Trophoblast cell (in vitro differentiated cells and primary cell): ENCODE measurements around the gene TGFB3.

Experiments
- DNase-seq, 2 donors: peaks; one replicate each; pipeline ENCODE4 v3.0.0-alpha.2; 2016
- H2AFZ ChIP-seq: 2 replicates; pipeline ENCODE4 v1.6.1; 2013; ENCODE audit warnings: low read length, moderate library complexity, mild to moderate bottlenecking; ENCODE audit not compliant: insufficient read depth, poor library complexity
- H2AK5ac ChIP-seq: 2 replicates; pipeline ENCODE4 v1.6.1; 2013; ENCODE audit warnings: mild to moderate bottlenecking, low read length
- H2BK120ac ChIP-seq: 2 replicates; pipeline ENCODE4 v1.6.1; 2013; ENCODE audit warnings: low read length, mild to moderate bottlenecking, moderate library complexity; ENCODE audit not compliant: insufficient read depth, poor library complexity
- H2BK12ac ChIP-seq: 2 replicates; pipeline ENCODE4 v1.6.1; 2013; ENCODE audit warnings: mild to moderate bottlenecking, low read length, moderate library complexity
- H2BK5ac ChIP-seq: 2 replicates; pipeline ENCODE4 v1.6.1; 2013; ENCODE audit warnings: low read length, low read depth, moderate library complexity, mild to moderate bottlenecking; ENCODE audit not compliant: poor library complexity
- H3K14ac ChIP-seq: 2 replicates; pipeline ENCODE4 v1.6.1; 2013; ENCODE audit warnings: mild to moderate bottlenecking, low read length
- H3K18ac ChIP-seq: 2 replicates; pipeline ENCODE4 v1.6.1; 2013; ENCODE audit warnings: mild to moderate bottlenecking, low read length
- H3K23ac ChIP-seq: 2 replicates; pipeline ENCODE4 v1.6.1; 2013; ENCODE audit warnings: low read length
- H3K27ac ChIP-seq: 2 replicates; pipeline ENCODE4 v1.5.1; 2013; ENCODE audit warnings: low read depth, mild to moderate bottlenecking, inconsistent platforms, low read length, moderate library complexity
- H3K27me3 ChIP-seq: 2 replicates; pipeline ENCODE4 v1.6.1; 2013; ENCODE audit warnings: inconsistent platforms, mild to moderate bottlenecking, low read length, moderate library complexity; ENCODE audit not compliant: insufficient read depth
- H3K36me3 ChIP-seq, 2 experiments: 1 replicate in 1 of 2; 2 replicates in 1 of 2; pipeline ENCODE4 v1.6.1; 2013; ENCODE audit warnings: low read length in 2 of 2, mild to moderate bottlenecking in 2 of 2, moderate library complexity in 1 of 2; ENCODE audit not compliant: insufficient read depth in 2 of 2, control insufficient read depth in 1 of 2
- H3K4ac ChIP-seq: 2 replicates; pipeline ENCODE4 v1.6.1; 2013; ENCODE audit warnings: low read depth, mild to moderate bottlenecking, low read length, moderate library complexity
- H3K4me1 ChIP-seq, 2 experiments: 1 replicate in 1 of 2; 2 replicates in 1 of 2; pipeline ENCODE4 v1.6.1; 2013; ENCODE audit warnings: low read length in 2 of 2, mild to moderate bottlenecking in 2 of 2, moderate library complexity in 1 of 2; ENCODE audit not compliant: insufficient read depth in 2 of 2, control insufficient read depth in 1 of 2
- H3K4me2 ChIP-seq: 2 replicates; pipeline ENCODE4 v1.6.1; 2013; ENCODE audit warnings: inconsistent platforms, mild to moderate bottlenecking, low read length, moderate library complexity
- H3K4me3 ChIP-seq: 2 replicates; pipeline ENCODE4 v1.5.1; 2013; ENCODE audit warnings: mild to moderate bottlenecking, low read depth, low read length, inconsistent platforms
- H3K79me1 ChIP-seq: one replicate; pipeline ENCODE4 v1.6.1; 2013; ENCODE audit warnings: low read length
- H3K79me2 ChIP-seq: 2 replicates; pipeline ENCODE4 v1.6.1; 2013; ENCODE audit warnings: low read length, mild to moderate bottlenecking; ENCODE audit not compliant: control insufficient read depth, insufficient read depth, poor library complexity
- H3K9ac ChIP-seq: 2 replicates; pipeline ENCODE4 v1.6.1; 2013; ENCODE audit warnings: mild to moderate bottlenecking, low read length
- H3K9me3 ChIP-seq: 2 replicates; pipeline ENCODE4 v1.6.1; 2013; ENCODE audit warnings: low read depth, mild to moderate bottlenecking, control low read depth, inconsistent platforms, low read length; ENCODE audit not compliant: insufficient read depth
- H4K12ac ChIP-seq: 2 replicates; pipeline ENCODE4 v1.6.1; 2013; ENCODE audit warnings: low read depth, mild to moderate bottlenecking, low read length, moderate library complexity
- H4K8ac ChIP-seq: 2 replicates; pipeline ENCODE4 v1.6.1; 2013; ENCODE audit warnings: low read depth, mild to moderate bottlenecking, low read length, moderate library complexity
- H4K91ac ChIP-seq: one replicate; pipeline ENCODE4 v1.6.1; 2013; ENCODE audit warnings: low read depth, mild to moderate bottlenecking, low read length, moderate library complexity
- WGBS: extraction: QIAGEN DNeasy Blood & Tissue Kit; methylation state at CpG from one replicate; pipeline ENCODE4 v1.1.7; 2013; ENCODE audit warnings: missing lambda C conversion rate; ENCODE audit not compliant: insufficient read length, insufficient coverage; ENCODE audit errors: extremely low coverage; 5-methylcytosine and 5-hydroxymethylcytosine counted together

TGFB3 gene

DNA sequence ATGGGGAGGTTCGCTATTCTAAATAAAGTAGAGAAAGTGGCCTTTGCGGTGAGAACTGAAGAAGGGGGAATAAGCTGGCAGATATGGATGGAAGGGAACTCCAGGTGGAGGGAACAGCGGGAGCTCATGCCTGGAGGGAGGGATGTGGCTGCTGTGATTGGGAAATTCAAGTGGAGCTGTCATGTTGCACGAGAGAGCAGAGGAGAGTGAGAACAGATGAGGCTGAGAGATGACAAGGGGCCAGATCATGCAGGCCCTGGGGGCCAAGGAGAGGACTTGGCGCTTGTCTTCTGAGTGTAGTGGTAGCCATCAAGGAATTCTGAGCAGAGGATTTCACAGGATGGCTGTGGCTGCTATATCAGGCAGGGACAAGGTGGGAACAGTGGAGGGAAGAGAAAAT is 35.0 kb downstream of the TGFB3 start:
- Histone ChIP-seq H3K4me3 (no peak overlapping the region), H3K9ac (no peak overlapping the region)

GRCh38 chr14:75944607-75945241 is 37.1 kb downstream of the TGFB3 start:
- Histone ChIP-seq H3K4me3 (no peak overlapping the region), H3K4ac (no peak overlapping the region), H3K79me1 (no peaks in the 10 kb centered on the region)

More for the DNA sequence above, 35.0 kb downstream of the TGFB3 start:
- DNase-seq, result peak; percentile 66 to 76
- Histone ChIP-seq H2AFZ (no peak overlapping the region), H4K8ac (no peak overlapping the region), H4K91ac (no peak overlapping the region), H3K9me3 (peaks cover 2% of the 10 kb centered on the region), H2BK5ac (no peak overlapping the region), H3K27ac (no peak overlapping the region), H3K18ac (no peak overlapping the region), H3K79me1 (no peaks in the 10 kb centered on the region), H3K4me1 (peaks cover 3 to 4% of the 10 kb centered on the region in 2 experiments), H2BK120ac (no peak overlapping the region), H2AK5ac (no peak overlapping the region), H3K79me2 (no peaks in the 10 kb centered on the region), H3K23ac (no peak overlapping the region), H4K12ac (no peak overlapping the region), H3K14ac (no peak overlapping the region), H3K4me2 (no peak overlapping the region), H3K36me3 (peaks cover 0 to 1% of the 10 kb centered on the region in 2 experiments), H3K4ac (no peak overlapping the region), H2BK12ac (no peak overlapping the region), H3K27me3 (no peaks in the 10 kb centered on the region)
- no CpG with 5 or more reads among the region's 5 CpGs for WGBS

DNA sequence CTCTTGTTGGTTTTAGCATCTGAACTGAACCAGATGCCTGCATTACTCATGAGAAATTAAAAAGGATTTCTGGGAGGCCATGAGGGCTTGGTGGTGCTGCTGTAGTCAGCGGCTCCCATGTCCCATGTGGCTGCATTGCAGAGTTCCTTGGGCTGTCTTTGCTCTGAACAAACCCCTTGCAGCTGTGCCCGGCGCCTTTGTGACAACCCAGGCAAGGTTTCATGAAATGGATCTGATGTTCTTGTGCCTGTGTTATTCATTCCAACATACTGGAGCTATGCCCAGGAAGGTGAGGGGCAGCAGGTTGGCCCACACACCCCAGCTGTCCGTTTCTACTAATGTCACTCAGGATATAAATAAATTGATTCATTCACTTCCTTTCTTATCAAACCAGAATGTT is 40.8 kb downstream of the TGFB3 start:
- no peak overlapping the region for H2BK5ac ChIP-seq
- H3K27ac ChIP-seq, result no peak overlapping the region
- no peak overlapping the region for H3K9ac ChIP-seq
- H4K8ac ChIP-seq, result no peak overlapping the region
- no peak overlapping the region for H3K23ac ChIP-seq
- H2BK12ac ChIP-seq, result no peak overlapping the region
- peaks cover 2% of the 10 kb centered on the region for H3K9me3 ChIP-seq
- no peak overlapping the region for H3K18ac ChIP-seq
- no peak overlapping the region for H2BK120ac ChIP-seq
- no peak overlapping the region for H4K91ac ChIP-seq
- H2AFZ ChIP-seq, result no peak overlapping the region
- no peaks in the 10 kb centered on the region for H3K79me1 ChIP-seq
- H3K14ac ChIP-seq, result no peak overlapping the region
- no peak overlapping the region for H4K12ac ChIP-seq
- DNase-seq, result no peak
- H3K4me1 ChIP-seq, result no peaks in the 10 kb centered on the region
- H3K4me2 ChIP-seq, result no peak overlapping the region
- H3K27me3 ChIP-seq, result no peaks in the 10 kb centered on the region
- no peak overlapping the region for H3K4me3 ChIP-seq
- no peaks in the 10 kb centered on the region for H3K36me3 ChIP-seq
- H2AK5ac ChIP-seq, result no peak overlapping the region
- H3K79me2 ChIP-seq, result no peaks in the 10 kb centered on the region
- H3K4ac ChIP-seq, result no peak overlapping the region
- WGBS, result no CpG with 5 or more reads among the region's 4 CpGs

More at GRCh38 chr14:75944607-75945241, 37.1 kb downstream of the TGFB3 start:
- Histone ChIP-seq H3K79me2 (no peaks in the 10 kb centered on the region), H3K36me3 (no peaks in the 10 kb centered on the region), H2BK12ac (no peak overlapping the region), H3K9ac (no peak overlapping the region), H4K12ac (no peak overlapping the region), H2AK5ac (no peak overlapping the region), H2BK5ac (no peak overlapping the region), H4K8ac (no peak overlapping the region), H3K4me2 (no peak overlapping the region), H2BK120ac (no peak overlapping the region), H3K18ac (no peak overlapping the region), H3K9me3 (peaks cover 2% of the 10 kb centered on the region), H3K27ac (no peak overlapping the region), H2AFZ (no peak overlapping the region), H3K27me3 (no peaks in the 10 kb centered on the region), H3K23ac (no peak overlapping the region), H3K14ac (no peak overlapping the region), H3K4me1 (peaks cover 3 to 4% of the 10 kb centered on the region in 2 experiments), H4K91ac (no peak overlapping the region)
- WGBS, result no CpG with 5 or more reads among the region's 4 CpGs
- no peak for DNase-seq

GRCh38 chr14:75939200-75939599 is 42.6 kb downstream of the TGFB3 start:
- no peaks in the 10 kb centered on the region for H3K79me1 ChIP-seq
- no peak overlapping the region for H4K8ac ChIP-seq
- H3K18ac ChIP-seq, result no peak overlapping the region
- no CpG with 5 or more reads among the region's 1 CpG for WGBS
- no peaks in the 10 kb centered on the region for H3K79me2 ChIP-seq
- no peak overlapping the region for H3K4ac ChIP-seq
- DNase-seq, result no peak
- no peak overlapping the region for H2AFZ ChIP-seq
- H3K4me1 ChIP-seq, result no peaks in the 10 kb centered on the region
- no peak overlapping the region for H2BK12ac ChIP-seq
- no peak overlapping the region for H3K9ac ChIP-seq
- H2AK5ac ChIP-seq, result no peak overlapping the region
- no peak overlapping the region for H3K4me2 ChIP-seq
- H2BK5ac ChIP-seq, result no peak overlapping the region
- H3K23ac ChIP-seq, result no peak overlapping the region
- H2BK120ac ChIP-seq, result no peak overlapping the region
- H4K12ac ChIP-seq, result no peak overlapping the region
- no peak overlapping the region for H4K91ac ChIP-seq
- H3K14ac ChIP-seq, result no peak overlapping the region
- H3K4me3 ChIP-seq, result no peak overlapping the region
- H3K27me3 ChIP-seq, result no peaks in the 10 kb centered on the region
- H3K36me3 ChIP-seq, result no peaks in the 10 kb centered on the region
- H3K27ac ChIP-seq, result no peak overlapping the region
- no peaks in the 10 kb centered on the region for H3K9me3 ChIP-seq
